SU-DHL-6 (cell line): ENCODE measurements around the gene RNASET2.

Source experiments
- H2AFZ ChIP-seq: fragments of 200-600 bp; sonication (generic); 2 replicates; pipeline ENCODE4 v1.6.1; 2014; ENCODE audit warnings: low read depth, mild to moderate bottlenecking, moderate library complexity, mixed read lengths, antibody characterized with exemption, low read length; ENCODE audit not compliant: severe bottlenecking
- H3F3A ChIP-seq: fragments of 200-600 bp; shearing (Covaris generic); 2 replicates; pipeline ENCODE4 v1.6.0; 2016; ENCODE audit warnings: antibody characterized with exemption, mild to moderate bottlenecking; ENCODE audit not compliant: insufficient read depth
- H3K27ac ChIP-seq: fragments of 200-600 bp; sonication (generic); 2 replicates; pipeline ENCODE4 v1.5.1; 2016; ENCODE audit warnings: low read depth, mild to moderate bottlenecking, low read length, moderate library complexity, mixed read lengths
- H3K27me3 ChIP-seq: fragments of 200-600 bp; sonication (generic), shearing (Covaris generic); 2 replicates; pipeline ENCODE4 v1.6.0; 2014; ENCODE audit warnings: mild to moderate bottlenecking, low read length
- H3K36me3 ChIP-seq: fragments of 200-600 bp; sonication (generic); 2 replicates; pipeline ENCODE4 v1.6.1; 2014; ENCODE audit warnings: mild to moderate bottlenecking, low read length, mixed read lengths
- H3K4me2 ChIP-seq: fragments of 300-600, 200-600 bp; shearing (Covaris generic), sonication (generic); 2 replicates; pipeline ENCODE4 v1.6.0; 2014; ENCODE audit warnings: low read length, low read depth, mild to moderate bottlenecking; ENCODE audit not compliant: poor library complexity, severe bottlenecking
- H3K4me3 ChIP-seq: fragments of 200-600 bp; sonication (generic); 2 replicates; pipeline ENCODE4 v1.5.1; 2014; ENCODE audit warnings: antibody characterized with exemption, low read length, mild to moderate bottlenecking, mixed read lengths; ENCODE audit not compliant: insufficient read depth, poor library complexity, severe bottlenecking
- H3K79me2 ChIP-seq: fragments of 200-600 bp; sonication (generic); 2 replicates; pipeline ENCODE4 v1.6.1; 2014; ENCODE audit warnings: mild to moderate bottlenecking, low read length, moderate library complexity; ENCODE audit not compliant: insufficient read depth
- H3K9ac ChIP-seq: fragments of 200-600 bp; sonication (generic); 2 replicates; pipeline ENCODE4 v1.7.0; 2014; ENCODE audit warnings: mild to moderate bottlenecking, low read length
- H3K9me2 ChIP-seq: fragments of 200-600 bp; sonication (generic); replicated peaks from 2 replicates; pipeline ENCODE4 v1.6.1; 2014; ENCODE audit warnings: low read length; ENCODE audit not compliant: insufficient read depth
- H3K9me3 ChIP-seq: fragments of 200-600 bp; sonication (generic); 2 replicates; pipeline ENCODE4 v1.6.1; 2014; ENCODE audit warnings: low read length, mixed read lengths; ENCODE audit not compliant: insufficient read depth
- H4K20me1 ChIP-seq: fragments of 200-600 bp; sonication (generic); 2 replicates; pipeline ENCODE4 v1.6.1; 2014; ENCODE audit warnings: low read depth, mild to moderate bottlenecking, antibody characterized with exemption, low read length, moderate library complexity, mixed read lengths
- CTCF ChIP-seq: fragments of 200-600 bp; sonication (generic); IDR thresholded peaks from one replicate; pipeline ENCODE4 v1.5.1; 2017; ENCODE audit warnings: antibody characterized with exemption, mild to moderate bottlenecking, low read length, moderate library complexity; ENCODE audit not compliant: insufficient read depth, poor library complexity, severe bottlenecking
- EZH2phosphoT487 ChIP-seq: fragments of 200-600 bp; sonication (generic), shearing (Covaris generic); conservative IDR thresholded peaks from 2 replicates; pipeline ENCODE4 v1.6.1; 2018; ENCODE audit warnings: mild to moderate bottlenecking, antibody characterized with exemption, low read length, moderate library complexity, mixed read lengths

The RNASET2 gene

GRCh38 chr6:166988674-166989201 is 32.4 kb upstream of the RNASET2 start:
- H2AFZ ChIP-seq: no peak overlapping the region
- no peaks in the 10 kb centered on the region for H3K9me3 ChIP-seq
- H3K9ac ChIP-seq: no peak overlapping the region
- no peaks in the 10 kb centered on the region for H3K27me3 ChIP-seq
- H3K4me2 ChIP-seq: no peak overlapping the region
- H3K79me2 ChIP-seq: peaks cover 82% of the 10 kb centered on the region
- H3K9me2 ChIP-seq: no peaks in the 10 kb centered on the region
- no peak overlapping the region for H3K27ac ChIP-seq
- H3K36me3 ChIP-seq: peaks cover 11% of the 10 kb centered on the region; the same call in 1 of the 2 replicates
- TF ChIP-seq EZH2phosphoT487 (no peak), CTCF (no peak)
- no peak overlapping the region for H3K4me3 ChIP-seq
- H4K20me1 ChIP-seq: peaks cover 3% of the 10 kb centered on the region; the same call in 1 of the 2 replicates
- no peaks in the 10 kb centered on the region for H3F3A ChIP-seq

- TF ChIP-seq CTCF (no peak), EZH2phosphoT487 (no peak)
- H3K9ac ChIP-seq: no peak overlapping the region
Observed at GRCh38 chr6:166987930-166988329, 31.6 kb upstream of the RNASET2 start.

GRCh38 chr6:166987448-166987847 is 31.1 kb upstream of the RNASET2 start:
- Histone ChIP-seq H3K4me3 (no peak overlapping the region), H3K4me2 (no peak overlapping the region), H3K9me3 (no peaks in the 10 kb centered on the region), H3K27me3 (no peaks in the 10 kb centered on the region), H3K9ac (no peak overlapping the region), H3K27ac (no peak overlapping the region), H3K79me2 (peaks cover 79% of the 10 kb centered on the region), H3F3A (no peaks in the 10 kb centered on the region), H4K20me1 (no peaks in the 10 kb centered on the region; the same call in 1 of the 2 replicates), H2AFZ (no peak overlapping the region), H3K9me2 (no peaks in the 10 kb centered on the region), H3K36me3 (peaks cover 15% of the 10 kb centered on the region; the same call in 1 of the 2 replicates)
- TF ChIP-seq CTCF (no peak), EZH2phosphoT487 (no peak)

More at GRCh38 chr6:166987930-166988329, 31.6 kb upstream of the RNASET2 start:
- H4K20me1 ChIP-seq: no peaks in the 10 kb centered on the region; the same call in 1 of the 2 replicates
- H3F3A ChIP-seq: no peaks in the 10 kb centered on the region
- no peak overlapping the region for H3K4me2 ChIP-seq
- H3K27me3 ChIP-seq: no peaks in the 10 kb centered on the region
- peaks cover 15% of the 10 kb centered on the region; the same call in 1 of the 2 replicates for H3K36me3 ChIP-seq
- no peak overlapping the region for H2AFZ ChIP-seq
- H3K9me3 ChIP-seq: no peaks in the 10 kb centered on the region
- no peaks in the 10 kb centered on the region for H3K9me2 ChIP-seq
- H3K4me3 ChIP-seq: no peak overlapping the region
- no peak overlapping the region for H3K27ac ChIP-seq
- H3K79me2 ChIP-seq: peaks cover 82% of the 10 kb centered on the region
